Esophagus squamous epithelium (tissue), 5 donors: ENCODE data around the gene FRYL. TPM values are rescaled to one million over a fixed set of nuclear protein-coding genes. Genes with fewer than 3 reads are reported as not detected.
A peak's percentile ranks its signal among the peaks of the same experiment; 100 is the strongest.

ENCODE experiments used
- DNase-seq: peaks from one replicate; lab custom pipeline; 2025; lab: John Stamatoyannopoulos, UW
- H3K27ac ChIP-seq, 4 donors: fragments of 200-600 bp; sonication (generic); one replicate each; pipeline ENCODE4 v1.5.1; 2016 to 2019; ENCODE audit warnings: mild to moderate bottlenecking in 1 of 4
- H3K27me3 ChIP-seq, 4 donors: fragments of 200-600 bp; sonication (generic); 1 replicate in 3 of 4; 2 replicates in 1 of 4; pipeline versions ENCODE4 v1.5.1 to v1.6.0; 2017 to 2021; ENCODE audit warnings: antibody characterized with exemption in 1 of 4
- H3K36me3 ChIP-seq, 3 donors: fragments of 200-600 bp; sonication (generic); one replicate each; pipeline ENCODE4 v1.5.1; 2016 to 2019
- H3K4me1 ChIP-seq, 3 donors: fragments of 200-600 bp; sonication (generic); one replicate each; pipeline ENCODE4 v1.5.1; 2017 to 2019
- H3K4me3 ChIP-seq, 4 donors: fragments of 200-600 bp; sonication (generic); 1 replicate in 3 of 4; 2 replicates in 1 of 4; pipeline ENCODE4 v1.5.1; 2016 to 2019; ENCODE audit warnings: mild to moderate bottlenecking in 2 of 4, moderate library complexity in 1 of 4
- H3K9me3 ChIP-seq, 3 donors: fragments of 200-600 bp; sonication (generic); one replicate each; pipeline ENCODE4 v1.5.1; 2016 to 2019
- CTCF ChIP-seq, 6 experiments: fragments of 450-650 bp in 4 of 6; fragments of 200-600 bp in 2 of 6; sonication (generic) in 2 of 6; IDR thresholded peaks; one replicate each; pipeline ENCODE4 v1.5.1; 2016 to 2019; ENCODE audit warnings: antibody characterized with exemption in 6 of 6, mild to moderate bottlenecking in 4 of 6, moderate library complexity in 4 of 6
- POLR2A ChIP-seq, 4 donors: fragments of 450-650 bp; IDR thresholded peaks; one replicate each; pipeline ENCODE4 v1.6.1; 2017; ENCODE audit warnings: antibody characterized with exemption in 4 of 4, mild to moderate bottlenecking in 4 of 4, moderate library complexity in 3 of 4
- WGBS, 2 donors: methylation state at CpG; one replicate each; pipeline ENCODE4 v1.1.5; 2018; 5-methylcytosine and 5-hydroxymethylcytosine counted together
- intact Hi-C: fragments of 100-400 bp; cut with DNase I; formaldehyde crosslinking; loops from one replicate; pipeline ENCODE4 v1.15.0; 2022
- total RNA-seq, 4 donors: library from RNA; depleted of rRNA; stranded (reverse); fragments of >200 nt; gene quantifications; one replicate each; pipeline ENCODE4 v1.1.0, GENCODE V29; 2016
- donor health status: DM: yes; HTN: yes; CAD: no.

Gene FRYL
- total RNA-seq, 4 donors from 2014 or later, result 26.1 to 69.6 (median 38.1) TPM

GRCh38 chr4:48654015-48654664, 125.9 kb downstream of the FRYL start:
- no peak for TF ChIP-seq CTCF (IDR thresholded peaks at IDR 0.05)
- Histone ChIP-seq H3K27ac (peak overlapping the region in 1 of 4 donors; percentile 13), H3K9me3 (no peaks in the 10 kb centered on the region), H3K36me3 (no peaks in the 10 kb centered on the region), H3K27me3 (no peaks in the 10 kb centered on the region), H3K4me1 (peaks cover 0 to 20% (median 5%) of the 10 kb centered on the region in 3 donors), H3K4me3 (peak overlapping the region in 1 of 4 donors; percentile 16)
- DNase-seq, result no peak
- WGBS, 2 donors, result 66 to 70% methylated on average over 4 of the region's 4 CpGs
- intact Hi-C loops, result no loop called here

GRCh38 chr4:48653217-48654014, 126.7 kb downstream of the FRYL start:
- 64 to 66% methylated on average over 8 of the region's 8 CpGs for WGBS, 2 donors
- H3K27me3 ChIP-seq, result no peaks in the 10 kb centered on the region
- intact Hi-C loops, result no loop called here
- TF ChIP-seq CTCF (IDR thresholded peaks at IDR 0.05) (no peak), POLR2A (IDR thresholded peaks at IDR 0.05) (no peak)
- no peaks in the 10 kb centered on the region for H3K9me3 ChIP-seq
- H3K27ac ChIP-seq, result no peak overlapping the region
- no peaks in the 10 kb centered on the region for H3K36me3 ChIP-seq
- H3K4me1 ChIP-seq, result peaks cover 0 to 20% (median 5%) of the 10 kb centered on the region in 3 donors
- no peak for DNase-seq
- H3K4me3 ChIP-seq, result peak overlapping the region in 1 of 4 donors; percentile 16

GRCh38 chr4:48651914-48652313, 128.2 kb downstream of the FRYL start:
- intact Hi-C loops, result no loop called here
- H3K36me3 ChIP-seq, result no peaks in the 10 kb centered on the region
- H3K4me1 ChIP-seq, result peaks cover 0 to 20% (median 5%) of the 10 kb centered on the region in 3 donors
- no peak overlapping the region for H3K27ac ChIP-seq
- no peak for DNase-seq
- TF ChIP-seq CTCF (IDR thresholded peaks at IDR 0.05), result no peak
- no peaks in the 10 kb centered on the region for H3K9me3 ChIP-seq
- WGBS, 2 donors, result 26 to 37% methylated on average over 1 of the region's 1 CpG
- H3K27me3 ChIP-seq, result no peaks in the 10 kb centered on the region
- no peak overlapping the region for H3K4me3 ChIP-seq

- Histone ChIP-seq H3K9me3 (no peaks in the 10 kb centered on the region), H3K4me1 (peaks cover 0 to 14% (median 5%) of the 10 kb centered on the region in 3 donors), H3K36me3 (no peaks in the 10 kb centered on the region), H3K27me3 (no peaks in the 10 kb centered on the region), H3K4me3 (no peak overlapping the region), H3K27ac (no peak overlapping the region)
- TF ChIP-seq POLR2A (IDR thresholded peaks at IDR 0.05) (no peak), CTCF (IDR thresholded peaks at IDR 0.05) (no peak)
- WGBS, 2 donors, result 80 to 81% methylated on average over 3 of the region's 3 CpGs
- no peak for DNase-seq
- intact Hi-C loops, result no loop called here
These were observed 130.6 kb downstream of the FRYL start for GRCh38 chr4:48649505-48649904.

- Histone ChIP-seq H3K27me3 (no peaks in the 10 kb centered on the region), H3K27ac (no peak overlapping the region), H3K36me3 (no peaks in the 10 kb centered on the region), H3K9me3 (no peaks in the 10 kb centered on the region), H3K4me1 (peaks cover 0 to 25% (median 8%) of the 10 kb centered on the region in 3 donors), H3K4me3 (no peak overlapping the region)
- no peak for DNase-seq
- intact Hi-C loops, result no loop called here
- TF ChIP-seq CTCF (IDR thresholded peaks at IDR 0.05), result no peak
- TF ChIP-seq POLR2A (IDR thresholded peaks at IDR 0.05), result no peak
- WGBS, 2 donors, result 78 to 79% methylated on average over 3 of the region's 3 CpGs
These were observed 134.8 kb downstream of the FRYL start for GRCh38 chr4:48645225-48645794.
